HG03064 (cell line): ENCODE measurements around the gene TRAM2.

Experiments used
- ATAC-seq: cut with Tn5 transposase; IDR thresholded peaks from one replicate; pipeline ENCODE4 v1.9.1; 2021; ENCODE audit warnings: low read depth; ENCODE audit not compliant: unreplicated experiment

Gene TRAM2, protein sequence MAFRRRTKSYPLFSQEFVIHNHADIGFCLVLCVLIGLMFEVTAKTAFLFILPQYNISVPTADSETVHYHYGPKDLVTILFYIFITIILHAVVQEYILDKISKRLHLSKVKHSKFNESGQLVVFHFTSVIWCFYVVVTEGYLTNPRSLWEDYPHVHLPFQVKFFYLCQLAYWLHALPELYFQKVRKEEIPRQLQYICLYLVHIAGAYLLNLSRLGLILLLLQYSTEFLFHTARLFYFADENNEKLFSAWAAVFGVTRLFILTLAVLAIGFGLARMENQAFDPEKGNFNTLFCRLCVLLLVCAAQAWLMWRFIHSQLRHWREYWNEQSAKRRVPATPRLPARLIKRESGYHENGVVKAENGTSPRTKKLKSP

DNA sequence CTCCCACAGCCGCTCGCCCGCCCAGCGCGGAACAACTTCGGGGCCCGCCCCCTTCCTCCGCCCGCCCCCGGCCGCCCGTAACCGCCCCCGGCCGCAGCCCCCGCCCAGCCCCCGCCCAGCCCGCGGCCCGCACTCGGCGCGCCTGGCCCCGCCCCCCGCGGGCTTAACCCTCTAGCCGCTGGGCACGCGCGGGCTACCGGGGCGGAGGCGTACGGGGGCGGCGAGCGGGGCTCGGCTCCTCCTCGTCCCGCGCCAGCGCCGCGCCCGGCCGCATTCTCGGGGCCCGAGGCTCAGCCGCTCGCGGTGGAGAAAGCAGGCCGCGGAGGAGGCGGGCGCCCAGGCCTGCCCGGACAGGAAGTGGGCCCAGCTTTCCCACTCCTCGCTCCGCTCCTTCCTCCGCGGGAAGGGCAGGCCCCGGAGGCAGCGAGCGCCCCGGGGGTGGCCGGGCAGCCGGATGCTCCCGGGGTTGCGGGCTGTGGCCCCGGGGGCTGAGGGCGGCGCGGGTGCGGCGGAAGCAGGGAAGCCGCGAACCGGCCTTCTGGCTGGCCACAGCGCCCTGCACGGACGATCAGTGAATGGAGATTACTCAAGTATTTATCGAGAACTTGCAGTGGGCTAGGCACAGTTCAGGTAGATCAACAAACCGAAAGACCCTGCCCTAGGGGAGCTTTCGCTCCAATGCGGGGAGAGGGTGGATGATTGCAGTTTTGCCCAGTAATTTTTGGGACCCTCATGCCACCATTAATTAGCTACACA is at the start of gene TRAM2:
Gene TRAM2, minus strand, starts transcription at position 39 of the 756 bp plus-strand sequence. CDS start 145 bp downstream, outside the sequence.
- peak; percentile 50 for ATAC-seq

DNA sequence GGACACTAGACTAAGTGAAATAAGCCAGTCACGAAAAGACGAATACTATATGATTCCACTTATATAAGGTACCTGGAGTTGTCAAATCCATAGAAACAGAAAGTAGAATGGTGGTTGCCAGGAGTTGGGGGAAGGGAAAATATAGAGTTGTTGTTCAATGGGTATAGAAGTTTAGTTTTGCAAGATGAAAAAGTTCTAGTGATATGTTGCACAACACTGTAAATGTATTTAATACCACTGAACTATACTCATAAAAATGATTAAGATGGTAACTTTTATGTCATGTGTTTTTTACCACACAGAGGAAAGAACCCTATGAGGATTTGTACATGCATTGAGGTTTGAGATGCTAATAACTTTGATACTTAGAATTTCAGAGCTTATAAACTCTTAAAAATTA is 46.0 kb upstream of the TRAM2 start:
- ATAC-seq: no peak

DNA sequence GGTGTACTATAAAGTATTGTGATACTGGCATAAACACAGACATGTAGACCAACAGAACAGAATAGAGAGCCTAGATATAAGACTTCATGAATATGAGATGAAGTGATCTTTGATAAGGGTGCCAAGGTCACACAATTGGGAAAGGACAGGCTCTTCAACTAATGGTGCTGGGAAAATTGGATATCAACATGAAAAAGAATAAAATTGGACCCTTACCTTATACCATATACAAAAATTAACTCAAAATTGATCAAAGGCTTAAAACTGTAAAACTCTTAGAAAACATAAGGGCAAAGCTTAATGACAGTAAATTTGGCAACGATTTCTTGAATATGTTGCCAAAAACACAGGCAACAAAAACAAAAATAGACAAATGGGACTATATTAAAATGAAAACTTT is 44.8 kb upstream of the TRAM2 start:
- ATAC-seq: no peak

DNA sequence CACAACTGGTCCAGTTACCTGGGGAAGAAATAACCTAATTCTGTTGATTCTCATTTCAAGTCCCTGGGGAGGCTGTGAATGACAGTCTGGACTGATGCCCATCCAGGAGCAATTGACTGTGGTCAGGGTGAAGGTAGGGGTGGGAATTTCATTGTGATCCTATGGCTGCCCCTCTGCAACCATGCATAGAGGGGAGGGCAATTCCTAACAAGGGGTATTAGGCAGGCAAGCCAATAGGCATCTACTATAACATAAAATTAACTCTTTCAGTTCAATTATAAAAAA is 44.0 kb upstream of the TRAM2 start:
- ATAC-seq: no peak

DNA sequence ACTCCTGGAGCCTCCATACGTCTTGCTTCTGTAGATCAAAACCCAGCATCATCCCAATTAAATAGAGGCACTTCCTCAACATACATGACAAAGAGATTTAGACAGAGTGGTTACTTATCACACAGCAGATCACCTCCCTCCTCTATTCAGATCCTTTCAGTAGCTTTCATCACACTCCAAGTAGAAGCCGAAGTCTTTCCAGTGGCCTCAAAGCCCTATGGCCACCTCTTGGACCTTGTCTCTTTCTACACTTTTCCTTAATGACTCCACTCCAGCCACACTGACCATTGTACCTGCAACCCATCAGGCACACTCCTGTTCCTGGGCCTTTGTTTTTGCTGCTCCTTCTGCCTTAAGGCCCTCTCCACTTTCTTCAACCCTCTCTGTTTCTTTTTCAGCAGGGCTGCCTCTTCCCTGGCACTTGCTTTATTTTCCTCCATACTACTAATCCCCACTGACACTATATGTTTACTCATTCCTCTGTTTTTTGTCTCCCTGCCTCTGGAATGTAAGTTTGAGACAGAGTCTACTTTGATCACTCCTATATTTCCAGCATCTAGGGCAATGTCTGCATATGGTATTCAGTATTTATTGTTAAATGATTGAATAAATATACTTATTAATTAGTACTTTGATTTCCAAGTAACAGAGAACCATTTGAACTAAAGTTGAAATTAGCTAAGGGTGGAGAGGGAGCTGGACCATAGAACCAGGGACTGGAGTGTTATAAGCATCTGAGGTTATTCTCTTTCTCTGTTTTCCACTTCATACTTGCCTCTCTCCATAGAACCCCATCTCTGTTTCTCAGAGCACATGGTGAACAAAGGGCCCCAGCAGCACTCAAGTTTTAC is 43.4 kb upstream of the TRAM2 start:
- ATAC-seq: no peak

DNA sequence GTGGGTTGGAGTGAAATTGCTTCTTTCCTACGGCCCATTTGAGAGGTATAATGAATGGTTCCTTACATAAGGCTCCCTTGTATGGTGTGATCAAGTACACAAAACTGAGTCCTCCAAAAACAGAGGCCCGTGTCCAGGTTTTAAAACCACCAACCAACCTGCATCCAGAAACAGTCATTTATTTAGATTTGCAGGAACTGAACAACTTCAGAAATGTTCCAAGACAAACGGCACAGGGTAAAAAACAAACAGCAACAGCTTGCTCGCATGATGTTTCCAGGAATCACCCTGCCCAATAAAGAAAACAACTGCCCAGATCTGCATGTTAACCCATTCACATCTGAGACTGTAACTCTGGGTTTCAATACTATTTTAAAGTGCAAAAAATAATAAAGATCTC is 40.2 kb upstream of the TRAM2 start:
- ATAC-seq: no peak

DNA sequence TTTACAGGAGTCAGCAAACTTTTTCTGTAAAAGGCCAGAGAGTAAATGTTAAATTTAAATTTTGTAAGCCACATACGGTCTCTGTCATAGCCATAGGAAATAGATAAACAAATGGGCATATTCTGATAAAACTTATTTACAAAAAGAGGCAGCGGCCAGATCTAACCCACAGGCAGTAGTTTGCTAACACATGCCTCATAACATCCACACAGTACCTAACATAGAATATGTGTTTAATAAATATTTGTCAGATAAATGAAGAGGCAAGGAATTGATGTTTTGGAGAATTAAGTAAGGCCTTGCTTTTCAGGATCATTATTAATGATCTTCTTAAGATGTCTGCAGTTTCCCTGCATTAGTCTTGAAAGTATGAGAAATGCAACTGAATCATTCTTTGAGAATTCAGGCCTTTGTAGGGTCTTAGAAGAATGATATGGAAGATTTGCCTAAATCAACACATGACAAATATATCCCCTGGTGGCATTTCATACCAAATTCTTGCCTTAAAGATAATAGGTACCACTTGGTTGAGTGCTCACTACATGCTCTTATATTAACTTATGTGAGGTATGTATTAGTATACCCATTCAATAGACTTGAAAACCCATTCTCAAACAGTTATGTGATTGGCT is 39.3 kb upstream of the TRAM2 start:
- no peak for ATAC-seq

DNA sequence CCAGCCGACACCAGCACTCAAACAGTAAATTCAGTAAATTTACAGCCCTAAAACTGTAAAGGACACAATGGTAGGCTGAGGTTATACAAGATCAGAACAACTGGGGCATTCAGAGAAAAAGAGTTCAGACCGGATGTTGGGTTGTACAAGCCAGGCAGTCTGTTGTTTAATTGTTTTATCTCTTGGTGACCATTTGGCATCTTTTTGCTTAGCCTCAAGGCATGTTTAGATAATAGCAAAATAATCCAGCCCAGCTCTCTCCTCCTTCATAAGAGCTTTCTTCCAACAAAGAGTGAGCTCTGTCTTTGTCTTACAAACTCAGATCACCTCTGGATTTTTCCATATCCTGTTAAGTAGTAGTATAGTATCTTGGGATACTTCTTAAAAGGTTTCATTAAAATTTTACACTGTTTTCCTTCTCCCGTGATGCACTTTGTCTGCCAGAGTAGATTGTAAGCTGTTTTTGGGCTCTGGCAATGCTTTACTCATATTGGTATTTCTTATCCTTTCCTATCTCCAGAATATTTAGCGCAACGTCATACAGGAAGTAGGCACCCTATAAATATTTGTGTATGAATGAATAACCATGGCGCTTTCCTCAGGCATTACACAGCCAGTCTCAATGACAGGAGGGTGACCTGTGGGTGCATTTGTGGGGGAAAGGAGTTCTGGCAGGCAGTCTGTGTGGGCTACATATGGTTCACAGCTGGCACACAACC is 35.6 kb upstream of the TRAM2 start:
- no peak for ATAC-seq

DNA sequence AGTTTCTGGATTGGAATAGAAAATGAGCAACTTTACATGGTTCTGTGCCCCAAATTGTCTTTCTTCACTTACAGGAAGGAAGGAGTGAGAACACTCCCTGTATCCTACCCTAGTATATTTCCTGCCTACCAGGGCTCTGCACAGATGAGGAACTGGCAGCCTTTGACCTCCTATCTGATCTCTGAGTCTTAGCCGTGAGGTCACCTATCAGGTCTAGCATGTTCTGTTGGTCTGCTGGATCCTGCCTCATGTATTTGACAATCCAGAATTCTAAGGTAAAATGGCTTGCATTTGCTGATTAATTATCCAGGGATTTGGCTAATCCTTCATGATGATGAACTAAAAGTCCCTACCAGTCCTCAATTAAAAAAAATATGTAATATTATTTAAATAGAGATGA is 35.0 kb upstream of the TRAM2 start:
- ATAC-seq: no peak

DNA sequence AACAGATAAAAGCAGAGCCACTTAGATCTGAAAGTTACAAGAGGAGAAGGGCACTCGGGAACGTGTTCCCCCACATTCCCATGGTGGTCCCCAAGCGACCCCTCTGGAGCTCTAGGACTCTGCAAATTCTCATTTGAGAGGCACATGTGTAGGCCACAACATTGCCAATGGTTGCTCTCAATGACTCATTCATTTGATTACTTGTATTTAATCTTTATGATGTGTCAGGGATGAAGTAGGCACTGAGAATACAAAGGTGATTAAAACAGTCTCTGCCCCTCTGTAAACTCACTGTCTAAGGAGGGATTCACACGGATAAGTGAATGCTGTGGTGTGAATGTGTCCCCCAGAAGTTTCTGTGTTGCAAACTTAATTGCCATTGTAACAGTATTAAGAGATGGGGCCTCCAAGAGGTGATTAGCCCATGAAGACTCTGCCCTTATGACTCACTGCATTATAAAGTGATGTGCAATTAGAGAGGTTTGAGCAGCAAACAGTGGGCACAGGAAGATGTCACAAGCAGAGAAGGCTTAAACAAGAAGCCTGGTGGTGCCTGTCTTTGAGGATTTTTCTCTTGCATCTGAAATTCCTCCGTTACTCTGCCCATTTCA is 34.0 kb upstream of the TRAM2 start:
- ATAC-seq: no peak

DNA sequence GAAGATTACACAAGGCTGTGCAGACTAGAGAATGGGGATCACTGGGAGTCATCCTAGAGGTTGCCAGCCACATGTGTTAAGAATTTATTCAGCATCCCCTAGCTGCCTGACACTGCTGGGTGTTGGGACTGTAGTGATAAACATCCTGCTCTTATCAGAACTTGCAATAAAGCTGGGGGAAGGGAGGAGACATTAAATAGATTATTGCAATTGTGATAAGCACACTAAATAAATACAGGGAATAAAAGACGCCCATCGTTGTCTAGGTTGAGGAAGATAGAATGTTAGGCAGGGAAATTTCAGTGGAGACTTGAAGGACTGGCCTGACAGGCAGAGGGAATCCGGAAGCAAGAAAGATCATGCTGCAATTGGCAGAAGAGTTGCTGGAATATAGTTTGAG is 33.2 kb upstream of the TRAM2 start:
- no peak for ATAC-seq

DNA sequence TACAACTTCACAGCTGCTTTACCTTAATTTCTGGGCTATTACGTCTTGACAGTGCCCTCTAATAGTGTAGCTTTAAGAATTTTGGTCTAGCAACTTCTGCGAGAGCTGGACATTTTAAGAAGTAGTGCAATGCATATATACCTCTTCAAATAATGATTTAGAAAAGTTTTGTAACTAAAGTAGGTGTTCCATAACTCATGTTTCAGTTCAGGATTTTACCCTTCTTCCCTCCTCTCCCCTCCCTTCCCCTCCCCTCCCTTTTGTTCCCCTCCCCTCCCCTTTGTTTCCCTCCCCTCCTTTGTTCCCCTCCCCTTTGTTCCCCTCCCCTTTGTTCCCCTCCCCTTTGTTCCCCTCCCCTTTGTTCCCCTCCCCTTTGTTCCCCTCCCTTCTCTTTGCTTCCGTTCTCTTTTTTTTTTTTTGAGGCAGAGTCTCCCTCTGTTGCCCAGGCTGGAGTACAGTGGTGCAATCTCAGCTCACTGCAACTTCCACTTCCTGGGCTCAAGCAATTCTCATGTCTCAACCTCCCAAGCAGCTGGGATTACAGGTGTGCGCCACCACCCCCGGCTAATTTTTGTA is 28.8 kb upstream of the TRAM2 start:
- ATAC-seq: no peak

DNA sequence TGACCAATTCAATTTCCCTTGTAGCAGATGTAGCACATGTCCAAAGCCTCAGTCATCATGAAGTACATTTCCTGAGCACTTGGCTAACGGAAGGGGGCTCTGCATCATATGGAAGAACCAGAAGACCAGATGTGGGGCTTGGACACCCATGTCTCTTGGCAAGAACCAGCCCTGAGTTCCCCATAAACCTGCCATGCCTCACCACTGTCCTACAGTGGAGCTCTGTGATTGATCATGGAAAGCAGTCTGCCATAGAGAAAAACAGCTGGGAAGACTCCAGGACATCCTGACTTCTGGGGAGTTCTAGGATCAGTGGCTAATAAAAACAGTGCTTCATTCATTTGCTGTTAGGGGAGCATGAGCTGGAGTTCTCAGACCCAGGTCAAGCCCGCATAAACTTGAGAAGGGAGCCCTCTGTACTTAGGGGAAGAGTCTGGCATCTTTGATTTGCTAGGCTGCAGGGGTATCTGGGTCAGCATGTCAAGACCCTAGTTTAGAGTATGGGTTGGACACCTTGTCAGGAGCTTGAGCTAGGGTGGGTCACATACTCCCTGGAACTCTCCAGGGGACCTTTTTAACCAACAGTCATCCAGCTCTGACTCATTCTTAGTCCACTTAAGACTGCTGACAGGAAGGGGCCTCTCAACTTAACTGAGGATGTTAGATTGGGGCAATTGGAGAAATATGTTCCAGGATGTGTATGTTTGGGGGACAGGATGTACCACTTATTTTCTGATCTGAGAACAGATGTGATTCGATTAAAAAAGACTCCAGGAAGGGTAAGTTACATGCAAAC is 26.3 kb upstream of the TRAM2 start:
- no peak for ATAC-seq

DNA sequence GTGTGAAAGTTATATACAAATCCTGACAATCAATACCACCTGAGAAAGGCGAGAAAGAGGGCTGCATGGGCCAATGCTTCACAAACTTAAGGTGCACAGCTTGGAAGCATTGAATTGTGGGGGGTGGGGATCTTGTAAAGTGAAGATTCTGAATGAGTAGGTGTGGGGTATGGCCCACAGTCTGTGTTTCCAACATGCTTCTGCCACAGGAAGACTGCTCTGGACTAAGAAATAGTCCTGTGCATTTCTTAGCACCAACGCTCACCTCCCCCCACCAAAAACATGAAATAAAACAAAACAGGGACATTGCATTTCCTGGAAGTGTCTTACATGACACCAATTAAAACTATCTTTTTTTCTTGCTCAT is 21.9 kb upstream of the TRAM2 start:
- no peak for ATAC-seq

DNA sequence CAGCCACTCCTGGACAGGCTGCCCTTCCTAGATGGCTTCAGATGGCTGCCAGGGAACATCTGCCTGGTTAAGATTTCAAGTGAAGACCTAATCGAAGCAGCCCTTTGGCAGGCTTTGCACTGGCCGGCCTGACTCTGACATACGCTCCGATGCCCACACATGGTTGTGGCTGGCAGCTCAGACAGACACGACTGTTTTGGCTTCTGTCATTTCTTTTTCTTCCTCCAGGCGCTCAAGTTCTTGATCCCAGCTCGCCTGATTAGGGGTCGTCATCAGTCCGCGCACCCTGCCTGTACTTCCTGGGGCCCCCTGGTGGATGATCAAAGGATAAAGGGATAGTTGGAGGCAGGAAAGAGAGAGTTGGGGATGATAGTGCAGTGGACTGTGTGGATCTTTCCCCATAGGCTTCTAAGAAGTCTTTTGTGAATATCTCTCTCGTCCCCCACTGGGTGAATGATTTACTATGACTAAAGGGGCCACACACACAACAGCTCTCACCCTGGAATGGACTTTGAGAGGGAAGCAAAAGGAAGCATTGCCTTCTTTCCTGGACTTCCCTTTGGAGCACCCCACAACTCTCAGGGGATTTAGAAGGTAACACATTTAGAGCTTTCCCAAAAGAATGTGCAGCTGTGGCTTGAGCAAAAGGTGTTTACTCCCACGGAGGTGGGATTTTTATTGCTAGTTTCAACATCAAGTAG is 21.4 kb upstream of the TRAM2 start:
- ATAC-seq: no peak

DNA sequence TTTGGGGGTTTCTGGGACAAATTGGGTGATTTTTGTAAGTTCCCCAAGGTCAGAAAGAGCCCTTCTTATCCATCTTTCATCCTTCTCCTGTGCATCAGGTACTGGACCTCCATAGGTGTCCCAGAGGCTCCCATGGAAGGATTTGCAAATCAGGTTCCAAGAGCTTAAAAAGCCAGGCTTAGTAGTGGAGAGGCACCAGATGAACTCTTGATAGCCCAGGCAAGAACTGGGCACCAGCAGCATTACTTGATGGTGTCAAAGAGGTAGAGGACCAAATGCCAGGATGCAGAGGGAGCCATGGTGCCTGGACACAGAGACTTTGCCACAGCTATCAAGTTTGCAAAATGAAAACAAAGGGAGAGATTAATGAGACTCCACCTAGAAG is 20.9 kb upstream of the TRAM2 start:
- ATAC-seq: no peak

DNA sequence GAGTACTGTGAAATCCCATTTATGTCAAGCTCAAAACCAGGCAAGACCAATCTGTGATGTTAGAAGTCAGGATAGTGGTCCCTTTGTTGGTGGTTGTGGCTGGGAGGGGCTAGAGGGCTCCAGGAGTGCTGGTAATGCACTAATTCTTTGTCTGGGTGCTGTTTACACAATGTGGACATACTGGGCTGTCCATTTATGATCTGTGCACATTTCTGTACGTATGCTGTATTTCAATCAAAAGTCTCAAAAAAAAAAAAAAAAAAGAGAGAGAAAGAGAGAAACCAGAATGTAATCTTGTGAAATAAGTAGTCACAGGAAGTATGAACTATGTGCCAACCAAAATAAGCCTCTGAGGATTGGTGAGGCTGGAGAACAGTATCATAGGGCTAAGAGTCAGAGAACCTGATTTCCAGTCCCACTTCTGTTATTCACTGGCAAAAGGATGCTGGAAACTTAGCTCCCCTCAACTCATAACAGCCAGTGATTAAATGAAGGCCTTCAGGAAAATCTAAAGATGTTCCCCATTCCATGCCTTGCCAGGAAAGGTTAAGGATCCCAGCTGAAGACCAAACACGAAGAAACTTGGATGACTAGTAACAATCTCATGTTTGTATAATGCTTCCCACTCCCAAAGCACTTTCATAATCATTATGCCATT is 19.6 kb upstream of the TRAM2 start:
- ATAC-seq: no peak

DNA sequence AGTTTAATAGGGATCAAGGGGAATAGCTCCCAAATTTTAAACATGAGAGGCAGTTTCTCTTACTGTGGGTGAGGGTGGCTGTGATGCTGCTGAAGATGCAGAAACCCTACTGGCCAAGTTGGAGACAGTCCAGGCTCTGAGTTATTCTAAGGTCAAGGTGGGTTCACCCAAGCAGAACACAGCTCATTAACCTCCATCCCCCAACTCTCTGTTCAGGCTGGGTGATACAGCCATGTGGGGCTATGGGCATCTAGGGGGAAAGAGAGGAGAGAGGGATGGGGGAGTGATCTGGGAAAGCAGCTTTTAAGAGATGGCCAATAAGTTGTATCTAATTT is 18.9 kb upstream of the TRAM2 start:
- peak; percentile 64 for ATAC-seq
